Measurements from ENCODE around the gene LHFPL3. TPM values are rescaled to one million over a fixed set of nuclear protein-coding genes. Genes with fewer than 3 reads are reported as not detected.

LHFPL3 gene
- total and polyA plus RNA-seq, 2 experiments from 2014 or later: 0.24 TPM; not detected in 1

GRCh38 chr7:104908636-104909035, 580.2 kb downstream of the LHFPL3 start:
- Mint-ChIP-seq H3K27ac (no peak overlapping the region), H3K36me3 (ENCODE audit: low read depth) (no peaks in the 10 kb centered on the region), H3K4me1 (no peaks in the 10 kb centered on the region), H3K9me3 (no peaks in the 10 kb centered on the region), H3K27me3 (ENCODE audit: insufficient read depth, low read depth, poor library complexity) (no peaks in the 10 kb centered on the region), H3K4me3 (no peak overlapping the region)
- no peaks in the 10 kb centered on the region for H3K9me2 ChIP-seq (ENCODE audit: insufficient read depth)
- no peak overlapping the region for H3K4me3 ChIP-seq
- no peaks in the 10 kb centered on the region for H3K79me2 ChIP-seq (replicated peaks; ENCODE audit: insufficient read depth)
- H2AFZ ChIP-seq: no peak overlapping the region
- TF ChIP-seq ZNF331 (CRISPR knock-in tag; IDR thresholded peaks at IDR 0.05; ENCODE audit: low read depth): no peak
- TF ChIP-seq EZH2phosphoT487 (IDR thresholded peaks at IDR 0.05; ENCODE audit: unreplicated experiment): no peak
- no peak for TF ChIP-seq NANOG (IDR thresholded peaks at IDR 0.05; ENCODE audit: borderline replicate concordance)
- TF ChIP-seq CREB1 (CRISPR knock-in tag; IDR thresholded peaks at IDR 0.05; ENCODE audit: low read depth): no peak
- no peak for TF ChIP-seq ZNF462 (CRISPR knock-in tag; IDR thresholded peaks at IDR 0.05)
- TF ChIP-seq JUNB (IDR thresholded peaks at IDR 0.05; ENCODE audit: unreplicated experiment): no peak
- no peak for TF ChIP-seq ZNF114 (CRISPR knock-in tag; IDR thresholded peaks at IDR 0.05)
- TF ChIP-seq STAT1 (IDR thresholded peaks at IDR 0.05; ENCODE audit: unreplicated experiment): no peak
- no peak for TF ChIP-seq EZH2 (IDR thresholded peaks at IDR 0.05; ENCODE audit: low read depth, unreplicated experiment)
- TF ChIP-seq CTCF (conservative IDR thresholded peaks at IDR 0.05; ENCODE audit: low read depth in 2 of 2): no peak
- TF ChIP-seq REST (IDR thresholded peaks at IDR 0.05; ENCODE audit: unreplicated experiment): no peak
- no peak for TF ChIP-seq POLR2AphosphoS5 (IDR thresholded peaks at IDR 0.05; ENCODE audit: low read depth)
- no peak for TF ChIP-seq ETS1 (IDR thresholded peaks at IDR 0.05)
- H3F3A ChIP-seq (replicated peaks; ENCODE audit: low read depth): no peaks in the 10 kb centered on the region
- no peaks in the 10 kb centered on the region for H4K20me1 ChIP-seq (replicated peaks; ENCODE audit: insufficient read depth)
- H3K27me3 ChIP-seq (ENCODE audit: insufficient read depth): no peaks in the 10 kb centered on the region
- ATAC-seq (no peak), DNase-seq (ENCODE audit: low spot score) (no peak)
- H3K4me2 ChIP-seq: no peak overlapping the region
- no peaks in the 10 kb centered on the region for H3K4me1 ChIP-seq (ENCODE audit: insufficient read depth)
- no peaks in the 10 kb centered on the region for H3K36me3 ChIP-seq (ENCODE audit: insufficient read depth)
- H3K27ac ChIP-seq (ENCODE audit: low read depth): no peak overlapping the region
